GM21528 (cell line): ENCODE measurements around the gene IL1F10.

Experiments
- ATAC-seq: cut with Tn5 transposase; IDR thresholded peaks from one replicate; pipeline ENCODE4 v1.9.1; 2021; ENCODE audit warnings: mild to moderate bottlenecking, moderate library complexity; ENCODE audit not compliant: unreplicated experiment, low FRiP score

The IL1F10 gene, protein sequence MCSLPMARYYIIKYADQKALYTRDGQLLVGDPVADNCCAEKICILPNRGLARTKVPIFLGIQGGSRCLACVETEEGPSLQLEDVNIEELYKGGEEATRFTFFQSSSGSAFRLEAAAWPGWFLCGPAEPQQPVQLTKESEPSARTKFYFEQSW

DNA sequence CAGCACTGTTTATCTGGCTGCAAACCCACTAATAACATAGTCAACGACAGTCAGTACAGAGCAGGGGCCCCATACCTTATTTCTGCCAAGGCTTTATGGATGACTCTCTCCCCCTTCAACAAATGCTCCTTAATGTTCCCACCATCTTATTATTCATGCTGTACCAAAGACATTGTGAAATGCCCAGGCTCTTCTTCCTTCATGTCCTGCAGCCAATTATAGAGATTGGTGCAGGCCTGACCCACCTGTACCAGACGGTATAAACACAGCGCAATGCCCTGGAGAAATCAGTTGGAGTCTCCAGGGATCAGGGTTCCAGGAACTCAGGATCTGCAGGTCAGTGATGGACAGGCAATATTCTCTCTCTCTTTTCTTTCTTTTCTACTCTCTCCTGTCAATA is at the start of gene IL1F10:
Gene IL1F10, plus strand, starts transcription at position 290 of the 400 bp plus-strand sequence. CDS start 4,769 bp downstream, outside the sequence.
- no peak for ATAC-seq

GRCh38 chr2:113018509-113018908 is 49.3 kb upstream of the IL1F10 start:
- no peak for ATAC-seq

DNA sequence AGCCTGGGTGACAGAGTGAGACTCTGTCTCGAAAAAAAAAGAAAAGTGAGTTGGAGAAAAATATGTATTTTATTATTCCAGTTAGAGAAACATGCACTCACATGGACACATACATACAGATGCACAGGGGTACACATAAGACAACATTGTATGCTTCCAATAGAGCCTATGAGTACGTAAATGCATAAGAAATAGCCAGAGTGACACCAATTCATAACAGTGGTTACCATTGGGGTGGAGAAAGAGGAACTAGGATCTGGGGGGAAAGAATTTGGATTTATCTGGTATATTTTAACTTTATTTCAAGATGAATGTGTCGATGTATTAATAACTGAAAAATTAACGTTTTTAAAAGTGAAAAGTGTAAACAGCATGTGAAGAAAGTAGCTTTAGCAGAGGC is 46.5 kb upstream of the IL1F10 start:
- no peak for ATAC-seq

DNA sequence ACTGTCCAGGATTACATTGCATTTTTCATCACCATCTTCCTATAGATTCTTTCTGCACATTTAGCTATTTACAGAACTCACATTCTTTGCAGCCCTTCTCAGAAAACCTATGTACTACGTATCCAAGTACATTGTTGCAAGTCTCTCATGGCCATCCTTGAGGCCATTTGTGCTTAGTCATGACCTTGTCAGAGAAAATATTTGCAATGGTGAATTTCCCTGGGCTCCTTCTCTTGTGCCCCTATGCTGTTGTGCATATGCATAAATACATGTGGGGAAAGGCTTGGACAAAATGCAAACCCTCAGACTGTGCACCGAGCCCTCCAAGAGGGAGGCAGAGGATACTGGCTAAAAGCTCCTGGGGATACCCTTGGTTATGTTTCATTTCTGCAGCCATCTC is 43.0 kb upstream of the IL1F10 start:
- ATAC-seq, result no peak

DNA sequence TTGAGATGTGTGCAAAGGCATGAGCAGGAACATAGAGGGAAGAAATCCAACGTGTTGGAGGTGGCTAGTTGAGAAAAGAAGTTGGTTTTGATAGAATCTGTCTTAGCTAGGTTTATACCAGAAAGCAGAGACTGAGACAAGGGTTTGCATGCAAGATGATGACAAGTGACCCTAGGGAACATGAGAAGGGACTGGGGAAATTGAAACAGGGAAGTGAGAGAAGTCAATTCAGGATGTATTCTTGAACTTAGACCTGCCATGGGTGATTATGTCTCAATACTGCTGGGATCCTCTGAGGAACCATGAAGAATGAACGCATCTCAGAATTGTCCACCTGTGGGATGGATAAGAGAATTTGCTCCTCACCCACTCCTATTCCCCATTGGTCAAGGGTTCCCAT is 42.0 kb upstream of the IL1F10 start:
- ATAC-seq, result no peak

DNA sequence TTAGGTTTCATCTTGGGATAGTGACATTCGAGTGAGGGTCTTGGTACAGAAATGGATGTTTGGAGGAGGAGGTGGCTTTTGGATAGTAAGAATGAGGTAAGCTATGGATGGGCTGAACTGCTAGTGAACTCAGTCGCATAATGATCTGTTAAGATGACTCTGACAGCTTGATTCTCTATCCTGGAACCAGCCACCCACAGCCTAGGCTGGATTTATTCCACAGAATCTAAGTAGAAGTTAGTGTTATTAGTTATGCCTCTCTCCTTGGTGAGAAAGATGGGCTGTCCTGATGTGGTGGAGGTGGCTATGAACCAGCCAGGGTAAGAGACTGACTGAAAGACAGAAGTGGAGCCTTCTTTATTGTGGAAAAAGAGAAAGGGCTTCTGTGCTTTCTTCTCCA is 40.1 kb upstream of the IL1F10 start:
- no peak for ATAC-seq

DNA sequence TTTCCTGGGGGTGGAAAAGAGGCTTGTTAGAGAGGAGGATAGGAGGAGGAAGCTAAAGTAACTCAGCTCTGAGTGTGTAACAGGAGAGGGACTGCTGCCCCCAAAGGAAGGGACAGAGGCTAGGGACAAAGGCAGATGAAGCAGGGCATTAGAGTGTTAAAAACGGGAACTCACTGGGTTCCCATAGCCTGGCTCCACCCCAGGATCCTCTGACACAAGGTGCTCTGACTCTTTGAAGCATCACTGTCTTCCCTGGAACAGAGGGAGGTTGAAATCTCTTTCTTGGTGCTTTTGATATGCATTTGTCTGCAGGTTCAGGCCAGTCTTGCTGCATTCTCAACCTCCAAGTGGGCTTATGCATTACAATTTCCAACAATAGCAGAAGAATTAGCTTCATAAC is 39.7 kb upstream of the IL1F10 start:
- no peak for ATAC-seq

DNA sequence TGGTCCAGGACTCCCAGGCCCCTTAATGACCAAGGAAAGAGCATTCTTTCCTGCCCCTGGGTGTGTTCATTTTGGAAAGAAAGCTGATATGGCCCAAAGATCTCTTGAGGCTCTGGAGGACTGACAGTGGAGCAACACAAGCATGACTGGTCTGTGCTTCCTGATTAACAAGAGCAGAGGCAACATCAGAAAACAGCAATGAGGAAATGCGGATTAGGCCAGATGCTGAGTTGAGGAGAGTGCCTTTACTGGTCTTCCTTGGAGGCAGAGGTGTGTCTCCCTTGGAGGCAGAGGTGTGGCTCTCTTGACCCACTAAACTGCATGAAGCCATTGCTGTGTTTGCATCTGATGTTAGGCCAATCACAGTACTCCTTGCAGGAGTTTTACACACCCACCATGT is 35.0 kb upstream of the IL1F10 start:
- ATAC-seq, result no peak

GRCh38 chr2:113034016-113034415 is 33.8 kb upstream of the IL1F10 start:
- no peak for ATAC-seq

- no peak for ATAC-seq
Observed at GRCh38 chr2:113036763-113037162, 31.0 kb upstream of the IL1F10 start.

- no peak for ATAC-seq
Observed at GRCh38 chr2:113038291-113038690, 29.5 kb upstream of the IL1F10 start.

GRCh38 chr2:113039158-113039557 is 28.6 kb upstream of the IL1F10 start:
- ATAC-seq, result no peak

DNA sequence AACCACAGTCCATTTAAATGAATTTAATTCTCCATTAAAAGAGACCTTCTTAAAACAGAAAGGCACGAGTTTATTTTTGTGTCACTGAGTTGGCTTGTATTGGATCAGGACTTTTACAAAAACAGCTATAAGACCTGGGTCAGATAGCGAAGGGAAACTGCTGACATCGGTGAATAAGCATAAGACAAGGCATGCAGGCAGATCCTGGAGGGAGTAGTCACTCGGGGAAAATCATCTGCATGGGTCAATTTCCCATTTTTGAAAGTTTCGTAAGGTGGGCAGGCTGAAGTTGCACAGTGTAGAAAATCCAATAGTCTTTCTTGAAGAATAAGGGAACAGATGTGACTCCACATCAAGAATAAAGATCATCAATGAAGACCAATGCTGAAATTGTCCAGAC is 28.1 kb upstream of the IL1F10 start:
- no peak for ATAC-seq

DNA sequence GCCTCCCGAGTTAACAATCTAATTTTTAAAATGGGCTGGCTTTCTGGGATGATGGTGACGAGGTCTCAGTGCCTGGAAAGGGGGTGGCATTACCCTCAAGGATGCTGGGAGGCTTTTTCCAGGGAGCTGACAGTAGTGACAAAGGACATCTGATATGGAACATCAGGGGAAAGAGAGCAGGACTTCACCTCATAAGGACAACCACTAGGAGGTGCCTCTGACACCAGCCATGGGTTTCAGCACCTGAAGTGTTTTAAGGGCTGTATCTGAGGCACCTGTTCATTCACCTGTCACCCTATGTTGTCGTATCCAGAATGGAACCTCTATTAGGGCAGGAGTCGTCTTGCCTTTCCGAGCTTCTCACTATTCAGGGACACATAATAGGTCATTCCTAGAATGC is 25.9 kb upstream of the IL1F10 start:
- ATAC-seq, result no peak

DNA sequence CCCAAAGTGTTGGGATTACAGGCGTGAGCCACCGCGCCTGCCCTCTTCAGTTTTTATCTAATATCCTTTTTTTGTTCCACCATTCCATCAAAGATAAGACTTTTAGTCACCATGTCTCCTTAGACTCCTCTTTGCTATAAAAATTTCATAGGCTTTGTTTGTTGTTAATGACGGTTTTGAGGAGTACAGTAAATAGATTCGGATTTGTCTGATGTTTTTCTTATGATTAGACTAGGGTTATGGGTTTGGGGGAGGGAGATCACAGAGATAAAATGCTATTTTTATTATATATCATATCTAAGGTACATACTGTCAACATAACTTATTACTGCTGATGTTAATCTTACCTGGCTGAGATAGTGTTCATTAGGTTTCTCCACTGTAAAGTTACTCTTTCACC is 21.3 kb upstream of the IL1F10 start:
- ATAC-seq, result no peak

DNA sequence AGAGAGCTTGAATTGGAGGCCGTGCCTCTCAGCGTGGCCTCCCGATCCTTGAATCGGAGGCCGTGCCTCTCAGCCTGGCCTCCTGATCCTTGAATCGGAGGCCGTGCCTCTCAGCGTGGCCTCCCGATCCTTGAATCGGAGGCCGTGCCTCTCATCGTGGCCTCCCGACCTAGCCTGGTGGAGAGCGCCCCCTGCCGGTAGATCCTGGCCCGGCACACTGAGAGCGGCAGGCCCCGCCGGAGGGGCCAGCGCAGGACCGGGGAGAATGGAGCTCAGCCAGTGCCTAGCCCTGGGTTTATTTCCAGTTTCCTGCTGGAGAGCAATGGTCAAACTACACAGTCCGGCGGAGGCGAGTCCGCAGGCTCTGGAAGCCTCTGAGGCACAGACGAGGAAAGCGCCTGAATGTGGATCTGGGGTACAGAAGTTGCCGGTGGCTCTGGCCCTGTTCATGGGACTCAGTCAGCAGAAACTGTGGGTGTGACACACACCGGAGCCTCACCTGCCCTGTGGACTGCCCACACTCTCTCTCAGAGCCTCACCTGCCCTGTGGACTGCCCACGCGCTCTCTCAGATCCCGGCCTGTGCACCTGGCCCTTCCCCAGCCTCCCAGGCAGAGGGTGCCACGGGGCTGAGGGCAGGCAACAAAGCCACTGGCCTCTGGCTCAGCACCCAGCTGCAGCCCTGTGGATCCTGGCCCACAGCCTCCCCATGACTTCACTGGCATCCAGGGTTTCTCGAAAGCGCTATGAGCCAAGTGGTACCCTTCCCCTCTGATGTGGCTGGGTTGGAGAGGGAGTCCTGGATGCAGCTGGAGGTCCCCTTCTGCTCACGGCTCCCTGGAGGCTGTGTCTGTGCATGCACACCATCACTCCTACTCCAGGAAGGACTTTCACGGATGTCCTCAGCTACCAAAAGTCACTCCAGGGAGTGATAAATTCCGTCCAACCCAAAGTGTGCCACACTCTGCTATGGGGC is 16.6 kb upstream of the IL1F10 start:
- ATAC-seq, result no peak

GRCh38 chr2:113052396-113052917 is 15.3 kb upstream of the IL1F10 start, which contains the start of gene IL36B:
Gene IL36B (minus strand): TSS chr2:113052867.
- ATAC-seq, result no peak

GRCh38 chr2:113053666-113054065 is 14.1 kb upstream of the IL1F10 start:
- ATAC-seq, result no peak

DNA sequence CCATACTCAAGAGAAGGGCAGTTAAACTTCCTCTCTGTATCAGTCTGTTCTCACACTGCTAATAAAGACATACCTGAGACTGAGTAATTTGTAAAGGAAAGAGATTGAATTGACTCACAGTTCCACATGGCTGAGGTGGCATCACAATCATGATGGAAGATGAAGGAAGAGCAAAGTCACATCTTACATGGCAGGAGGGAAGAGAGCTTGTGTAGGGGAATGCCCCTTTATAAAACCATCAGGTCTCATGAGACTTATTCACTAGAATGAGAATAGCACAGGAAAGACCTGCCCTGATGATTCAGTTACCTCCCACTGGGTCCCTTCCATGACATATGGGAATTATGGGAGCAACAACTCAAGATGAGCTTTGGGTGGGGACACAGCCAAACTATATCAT is 13.7 kb upstream of the IL1F10 start:
- ATAC-seq, result no peak

DNA sequence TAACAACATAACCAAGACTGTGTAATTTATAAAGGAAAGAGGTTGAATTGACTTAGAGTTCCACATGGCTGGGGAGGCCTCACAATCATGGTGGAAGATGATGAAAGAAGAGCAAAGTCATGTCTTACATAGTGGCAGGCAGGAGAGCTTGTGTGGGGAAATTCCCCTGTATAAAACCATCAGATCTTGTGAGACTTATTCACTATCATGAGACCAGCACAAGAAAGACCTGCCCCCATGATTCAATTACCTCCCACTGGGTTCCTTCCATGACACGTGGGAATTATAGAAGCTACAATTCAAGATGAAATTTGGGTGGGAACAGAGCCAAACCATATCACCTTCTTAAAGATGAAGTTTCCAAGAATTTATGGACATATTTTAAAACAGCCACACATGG is 11.2 kb upstream of the IL1F10 start:
- no peak for ATAC-seq

DNA sequence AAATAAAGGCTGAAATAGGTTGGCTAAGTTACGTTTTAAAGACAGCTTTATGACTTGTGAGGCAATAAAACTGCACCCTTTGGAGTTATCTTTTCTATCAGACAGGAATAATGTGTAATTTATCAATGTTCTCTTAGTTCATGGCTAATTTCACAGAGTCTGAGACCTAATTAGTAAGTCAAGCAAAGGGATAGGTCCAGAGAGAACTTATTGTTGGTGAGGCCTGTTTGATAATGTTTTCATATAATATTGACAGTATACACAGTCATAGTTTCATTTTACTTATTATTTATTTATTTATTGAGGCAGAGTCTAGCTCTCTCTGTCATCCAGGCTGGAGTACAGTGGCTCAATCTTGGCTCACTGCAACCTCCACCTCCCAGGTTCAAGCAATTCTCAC is 10.7 kb upstream of the IL1F10 start:
- ATAC-seq, result no peak
